ENCODE measurements around the gene CATSPER3. TPM values are rescaled to one million over a fixed set of nuclear protein-coding genes. Genes with fewer than 3 reads are reported as not detected.

The CATSPER3 gene
- total and polyA plus RNA-seq, 2 of the 13 experiments (the other 11 are each of a cell fraction or from before 2014, with no cell fraction given): 0.33 to 0.37 TPM

DNA sequence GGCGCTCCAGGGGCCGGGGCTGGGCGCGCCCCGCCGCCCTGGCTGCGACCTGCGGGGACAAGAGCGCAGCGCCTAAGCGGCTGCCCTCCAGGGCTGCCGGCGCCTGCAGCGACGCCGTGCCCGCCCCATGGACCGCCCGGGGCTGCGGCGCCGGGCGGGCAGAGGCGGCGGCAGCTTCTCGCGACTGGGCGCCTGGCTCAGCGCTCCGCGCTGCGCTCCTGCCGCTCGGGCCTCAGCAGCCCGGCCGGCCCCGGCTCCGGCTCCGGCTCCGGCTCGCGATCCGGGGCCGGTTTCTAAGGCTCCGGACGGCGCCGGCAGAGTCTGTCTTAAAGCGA is 66.2 kb downstream of the CATSPER3 start, which contains the start of gene PITX1:
Gene PITX1 (minus strand): TSS at position 328 of the 335 bp plus-strand sequence. CDS start 347 bp downstream, outside the sequence.
- no peaks in the 10 kb centered on the region for H3K27me3 ChIP-seq (ENCODE audit: control insufficient read depth in 1 of 2, insufficient read depth in 2 of 2, low read length in 2 of 2)
- no peaks in the 10 kb centered on the region for H3K9me3 ChIP-seq (ENCODE audit: low read length)
- H3K36me3 ChIP-seq (replicated peaks in 1 of 2; ENCODE audit: control insufficient read depth in 1 of 2, insufficient read depth in 2 of 2, low read length in 2 of 2): peaks cover 3 to 12% of the 10 kb centered on the region in 2 experiments; a peak in 3 of 5 replicates
- FAIRE-seq (no peak), ATAC-seq (peak; percentile 51), DNase-seq (ENCODE audit: low spot score) (no peak)
- POLR2A ChIA-PET: interaction anchor here (1.0 to 1.4 kb wide), 3 partner anchors 69 to 123 kb away, joined by 3 to 15 read pairs (median 4); no protein-coding TSS in a partner anchor
- intact Hi-C loops (cut with micrococcal nuclease; ENCODE audit: unreplicated experiment): loop anchor here (2.0 to 5.0 kb wide), 3 partner anchors 67 to 158 kb away; partner anchors contain the start of gene CATSPER3
- in situ Hi-C loops (cut with HindIII; ENCODE audit: extremely low pct_ligation_motif_present, low pct_unique_long_range_greater_than_20kb): loop anchor here (10.0 kb wide), 2 partner anchors 151 to 301 kb away; no protein-coding TSS in a partner anchor
- no TSS peak for BruUV-seq (replicated peaks)
- H3K79me2 ChIP-seq (ENCODE audit: insufficient read depth, low read length): peaks cover 26% of the 10 kb centered on the region
- peak within 1 kb of the TSS; percentile 91 for H3K4me2 ChIP-seq (ENCODE audit: low read depth, low read length)
- H3K4me1 ChIP-seq (ENCODE audit: insufficient read depth, low read length): peaks cover 21% of the 10 kb centered on the region
- H3K27ac ChIP-seq (ENCODE audit: extremely low read length, insufficient read depth, low read length): peak within 1 kb of the TSS; percentile 90
- no CpG with 5 or more reads among the region's 49 CpGs for WGBS (ENCODE audit: low lambda C conversion rate)
- CTCF ChIA-PET (ENCODE audit: low intra/inter-chr PET ratio, low total read pairs): no interaction called here
- H2AFZ ChIP-seq (ENCODE audit: low read length): no peak within 1 kb of the TSS
- no peaks in the 10 kb centered on the region for H4K20me1 ChIP-seq (ENCODE audit: insufficient read depth, low read length)
- peak within 1 kb of the TSS; percentile 83 to 93 (median 89) for H3K4me3 ChIP-seq (replicated peaks in 1 of 3; ENCODE audit: insufficient read depth in 1 of 3, low read depth in 2 of 3, low read length in 3 of 3)
- peak within 1 kb of the TSS; percentile 93 for H3K9ac ChIP-seq (ENCODE audit: insufficient read depth, low read depth, low read length)
- no peak for TF ChIP-seq DNMT3B (CRISPR knock-in tag; conservative IDR thresholded peaks at IDR 0.05)
- TF ChIP-seq ZNF644 (CRISPR knock-in tag; IDR thresholded peaks at IDR 0.05; ENCODE audit: low read depth): no peak
- 0 out of 2 replicates have a peak, but pooled peaks have one; percentile 7 for TF ChIP-seq ZMAT3 (CRISPR knock-in tag; conservative IDR thresholded peaks at IDR 0.05)
- TF ChIP-seq SATB2 (CRISPR knock-in tag; IDR thresholded peaks at IDR 0.05): no peak
- no peak for TF ChIP-seq SMAD3 (CRISPR knock-in tag; IDR thresholded peaks at IDR 0.05)
- TF ChIP-seq ZBTB34 (CRISPR knock-in tag; IDR thresholded peaks at IDR 0.05): no peak
- TF ChIP-seq RFX5 (IDR thresholded peaks at IDR 0.05; ENCODE audit: low read depth, low read length): no peak
- TF ChIP-seq MEIS2 (CRISPR knock-in tag; IDR thresholded peaks at IDR 0.05): no peak
- TF ChIP-seq ZNF350 (CRISPR knock-in tag; IDR thresholded peaks at IDR 0.05; ENCODE audit: borderline replicate concordance, low read depth): no peak
- no peak for TF ChIP-seq FOXA1 (IDR thresholded peaks at IDR 0.05)
- TF ChIP-seq FOXA1 (CRISPR knock-in tag; IDR thresholded peaks at IDR 0.05): no peak
- TF ChIP-seq ATF7 (IDR thresholded peaks at IDR 0.05): no peak
- no peak for TF ChIP-seq ATF7 (CRISPR knock-in tag; IDR thresholded peaks at IDR 0.05)
- TF ChIP-seq, protein P1, sequence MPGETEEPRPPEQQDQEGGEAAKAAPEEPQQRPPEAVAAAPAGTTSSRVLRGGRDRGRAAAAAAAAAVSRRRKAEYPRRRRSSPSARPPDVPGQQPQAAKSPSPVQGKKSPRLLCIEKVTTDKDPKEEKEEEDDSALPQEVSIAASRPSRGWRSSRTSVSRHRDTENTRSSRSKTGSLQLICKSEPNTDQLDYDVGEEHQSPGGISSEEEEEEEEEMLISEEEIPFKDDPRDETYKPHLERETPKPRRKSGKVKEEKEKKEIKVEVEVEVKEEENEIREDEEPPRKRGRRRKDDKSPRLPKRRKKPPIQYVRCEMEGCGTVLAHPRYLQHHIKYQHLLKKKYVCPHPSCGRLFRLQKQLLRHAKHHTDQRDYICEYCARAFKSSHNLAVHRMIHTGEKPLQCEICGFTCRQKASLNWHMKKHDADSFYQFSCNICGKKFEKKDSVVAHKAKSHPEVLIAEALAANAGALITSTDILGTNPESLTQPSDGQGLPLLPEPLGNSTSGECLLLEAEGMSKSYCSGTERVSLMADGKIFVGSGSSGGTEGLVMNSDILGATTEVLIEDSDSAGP (CRISPR knock-in tag; IDR thresholded peaks at IDR 0.05; ENCODE audit: borderline replicate concordance): peak; percentile 19
- no peak for TF ChIP-seq ELF1 (CRISPR knock-in tag; IDR thresholded peaks at IDR 0.05)
- TF ChIP-seq KAT8 (CRISPR knock-in tag; IDR thresholded peaks at IDR 0.05): no peak
- TF ChIP-seq SMC3 (IDR thresholded peaks at IDR 0.05; ENCODE audit: low read length): no peak
- TF ChIP-seq KLF11 (CRISPR knock-in tag; IDR thresholded peaks at IDR 0.05): no peak
- no peak for TF ChIP-seq ZNF788 (CRISPR knock-in tag; IDR thresholded peaks at IDR 0.05; ENCODE audit: borderline replicate concordance)
- TF ChIP-seq TRIM24 (CRISPR knock-in tag; IDR thresholded peaks at IDR 0.05): no peak
- TF ChIP-seq RAD21 (CRISPR knock-in tag; IDR thresholded peaks at IDR 0.05): peak; percentile 15; the same call in 1 of the 2 replicates
- no peak for TF ChIP-seq GTF2F1 (IDR thresholded peaks at IDR 0.05; ENCODE audit: low read length)
- no peak for TF ChIP-seq ZFP36 (IDR thresholded peaks at IDR 0.05; ENCODE audit: borderline replicate concordance, low read depth, low read length, partially characterized antibody)
- TF ChIP-seq TGIF2 (CRISPR knock-in tag; IDR thresholded peaks at IDR 0.05): no peak
